DOHH2 (cell line): Measurements from ENCODE around the gene PPCDC.

Experiments
- H3F3A ChIP-seq: fragments of 200-600 bp; sonication (generic), shearing (Covaris generic); 2 replicates; pipeline ENCODE4 v1.6.0; 2016; ENCODE audit warnings: antibody characterized with exemption, mild to moderate bottlenecking; ENCODE audit not compliant: control insufficient read depth, insufficient read depth
- H3K27ac ChIP-seq: fragments of 200-600 bp; sonication (generic); 2 replicates; pipeline ENCODE4 v1.5.1; 2014; ENCODE audit warnings: low read depth, mild to moderate bottlenecking, low read length, moderate library complexity
- H3K27me3 ChIP-seq: fragments of 200-600 bp; sonication (generic); 2 replicates; pipeline ENCODE4 v1.6.1; 2014; ENCODE audit warnings: mild to moderate bottlenecking, low read length, mixed read lengths; ENCODE audit not compliant: control insufficient read depth
- H3K36me3 ChIP-seq: fragments of 200-600 bp; sonication (generic); 2 replicates; pipeline ENCODE4 v1.6.1; 2014; ENCODE audit warnings: mild to moderate bottlenecking, low read length, moderate library complexity, mixed read lengths; ENCODE audit not compliant: control insufficient read depth
- H3K4me1 ChIP-seq: fragments of 200-600 bp; sonication (generic); 2 replicates; pipeline ENCODE4 v1.6.1; 2014; ENCODE audit warnings: mild to moderate bottlenecking, low read length, mixed read lengths; ENCODE audit not compliant: control insufficient read depth
- H3K4me2 ChIP-seq: fragments of 200-600 bp; sonication (generic); 2 replicates; pipeline ENCODE4 v1.6.0; 2014; ENCODE audit warnings: mild to moderate bottlenecking, low read length, moderate library complexity
- H3K4me3 ChIP-seq: fragments of 200-600 bp; sonication (generic); 2 replicates; pipeline ENCODE4 v1.5.1; 2014; ENCODE audit warnings: mild to moderate bottlenecking, low read length, mixed read lengths
- H3K79me2 ChIP-seq: fragments of 200-600 bp; sonication (generic); 2 replicates; pipeline ENCODE4 v1.6.1; 2014; ENCODE audit warnings: mild to moderate bottlenecking, low read length, mixed read lengths; ENCODE audit not compliant: control insufficient read depth
- H3K9me2 ChIP-seq: fragments of 200-600 bp; sonication (generic); replicated peaks from 2 replicates; pipeline ENCODE4 v1.6.1; 2014; ENCODE audit warnings: mild to moderate bottlenecking, low read length, mixed read lengths; ENCODE audit not compliant: control insufficient read depth
- H3K9me3 ChIP-seq: fragments of 200-600 bp; sonication (generic); 2 replicates; pipeline ENCODE4 v1.6.1; 2014; ENCODE audit warnings: antibody characterized with exemption, low read length, mixed read lengths; ENCODE audit not compliant: control insufficient read depth, insufficient read depth
- H4K20me1 ChIP-seq: fragments of 200-600 bp; sonication (generic); 2 replicates; pipeline ENCODE4 v1.6.0; 2014; ENCODE audit warnings: low read depth, mild to moderate bottlenecking, antibody characterized with exemption, low read length, moderate library complexity; ENCODE audit not compliant: control insufficient read depth, insufficient read depth
- EZH2phosphoT487 ChIP-seq: fragments of 200-600 bp; sonication (generic); IDR thresholded peaks from 2 replicates; pipeline ENCODE4 v1.6.1; 2017; ENCODE audit warnings: borderline replicate concordance, mild to moderate bottlenecking, antibody characterized with exemption, low read length, moderate library complexity, mixed read lengths
- TF ChIP-seq, protein P1 (sequence below): fragments of 200-600 bp; sonication (generic); IDR thresholded peaks from one replicate; pipeline ENCODE4 v1.5.1; 2014; ENCODE audit warnings: antibody characterized with exemption, mild to moderate bottlenecking, low read depth, low read length; ENCODE audit not compliant: poor library complexity, severe bottlenecking

The PPCDC gene

DNA sequence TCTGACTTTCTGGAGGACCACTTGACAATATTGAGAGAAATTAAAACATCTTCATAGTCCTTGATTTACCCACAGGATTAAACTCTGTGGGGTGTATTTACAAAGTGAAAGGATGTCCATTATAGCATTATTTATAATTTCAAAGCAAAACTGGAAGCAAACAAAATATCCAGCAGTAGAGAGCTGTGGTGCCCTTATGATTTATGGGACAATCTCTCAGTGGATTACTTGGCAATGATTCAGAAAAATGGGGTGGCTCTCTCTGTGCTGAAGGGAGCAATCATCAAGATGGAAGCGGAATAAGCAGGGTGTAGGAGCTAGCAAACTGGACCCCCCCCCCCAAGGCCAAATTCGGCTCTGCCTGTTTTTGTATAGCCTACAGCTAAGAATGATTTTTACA lies 9.0 kb downstream of the PPCDC start:
- H3K4me3 ChIP-seq = no peak overlapping the region
- no peaks in the 10 kb centered on the region for H3K9me3 ChIP-seq
- peaks cover 18% of the 10 kb centered on the region for H3K79me2 ChIP-seq
- peaks cover 13% of the 10 kb centered on the region for H3K4me1 ChIP-seq
- TF ChIP-seq, protein P1, sequence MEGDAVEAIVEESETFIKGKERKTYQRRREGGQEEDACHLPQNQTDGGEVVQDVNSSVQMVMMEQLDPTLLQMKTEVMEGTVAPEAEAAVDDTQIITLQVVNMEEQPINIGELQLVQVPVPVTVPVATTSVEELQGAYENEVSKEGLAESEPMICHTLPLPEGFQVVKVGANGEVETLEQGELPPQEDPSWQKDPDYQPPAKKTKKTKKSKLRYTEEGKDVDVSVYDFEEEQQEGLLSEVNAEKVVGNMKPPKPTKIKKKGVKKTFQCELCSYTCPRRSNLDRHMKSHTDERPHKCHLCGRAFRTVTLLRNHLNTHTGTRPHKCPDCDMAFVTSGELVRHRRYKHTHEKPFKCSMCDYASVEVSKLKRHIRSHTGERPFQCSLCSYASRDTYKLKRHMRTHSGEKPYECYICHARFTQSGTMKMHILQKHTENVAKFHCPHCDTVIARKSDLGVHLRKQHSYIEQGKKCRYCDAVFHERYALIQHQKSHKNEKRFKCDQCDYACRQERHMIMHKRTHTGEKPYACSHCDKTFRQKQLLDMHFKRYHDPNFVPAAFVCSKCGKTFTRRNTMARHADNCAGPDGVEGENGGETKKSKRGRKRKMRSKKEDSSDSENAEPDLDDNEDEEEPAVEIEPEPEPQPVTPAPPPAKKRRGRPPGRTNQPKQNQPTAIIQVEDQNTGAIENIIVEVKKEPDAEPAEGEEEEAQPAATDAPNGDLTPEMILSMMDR = no peak
- TF ChIP-seq EZH2phosphoT487 = no peak
- H3K27me3 ChIP-seq = no peaks in the 10 kb centered on the region
- no peaks in the 10 kb centered on the region for H3F3A ChIP-seq
- H3K36me3 ChIP-seq = peaks cover 21% of the 10 kb centered on the region
- no peaks in the 10 kb centered on the region for H3K9me2 ChIP-seq
- H3K27ac ChIP-seq = no peak overlapping the region
- 0 out of 2 replicates have a peak, but pooled peaks cover 6% of the 10 kb centered on the region for H4K20me1 ChIP-seq
- H3K4me2 ChIP-seq = no peak overlapping the region

DNA sequence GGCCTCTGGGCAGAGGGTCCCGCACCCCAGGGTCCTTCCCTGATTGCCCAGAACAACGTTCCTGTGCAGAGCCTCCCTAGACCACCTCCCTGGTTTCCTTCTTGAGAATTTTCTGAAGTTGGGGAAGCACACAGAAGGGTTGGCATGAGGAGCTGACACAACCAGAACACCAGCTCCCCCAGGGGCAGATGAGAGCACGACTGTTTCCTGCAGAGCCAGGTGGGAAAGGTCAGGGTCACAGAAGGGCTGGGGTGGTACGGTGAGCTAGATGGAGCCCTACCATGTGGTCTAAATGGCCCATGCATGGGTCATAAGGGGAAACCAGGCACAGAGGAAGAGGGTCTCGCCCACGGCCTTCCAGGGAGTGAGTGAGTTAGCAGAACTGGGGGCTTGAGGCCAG lies 10.4 kb downstream of the PPCDC start:
- Histone ChIP-seq H3K36me3 (peaks cover 18% of the 10 kb centered on the region), H3K27me3 (no peaks in the 10 kb centered on the region), H3K4me2 (no peak overlapping the region), H4K20me1 (0 out of 2 replicates have a peak, but pooled peaks cover 6% of the 10 kb centered on the region), H3F3A (no peaks in the 10 kb centered on the region), H3K27ac (no peak overlapping the region), H3K9me2 (no peaks in the 10 kb centered on the region), H3K4me3 (no peak overlapping the region), H3K4me1 (peaks cover 11% of the 10 kb centered on the region), H3K79me2 (peaks cover 18% of the 10 kb centered on the region), H3K9me3 (no peaks in the 10 kb centered on the region)
- TF ChIP-seq, protein P1 = no peak
- no peak for TF ChIP-seq EZH2phosphoT487

DNA sequence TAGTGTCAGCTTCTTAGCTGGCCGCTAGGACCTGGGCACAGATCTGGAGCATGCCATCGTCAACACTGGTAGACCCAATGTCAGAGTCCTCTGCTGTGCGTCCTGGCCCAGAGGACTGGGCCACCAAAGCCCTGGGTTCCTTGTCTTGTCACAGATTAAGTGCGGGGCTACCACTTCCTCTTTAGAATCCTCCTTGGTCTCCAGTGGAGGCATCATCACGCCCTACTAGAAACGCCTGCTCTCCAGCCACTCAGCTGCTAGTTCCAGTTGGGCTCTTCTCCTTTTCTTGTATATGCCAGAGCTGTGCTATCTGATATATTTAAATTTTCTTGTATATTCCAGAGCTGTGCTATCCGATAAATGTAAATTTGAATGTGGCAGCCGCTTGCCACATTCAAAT lies 11.2 kb downstream of the PPCDC start:
- Histone ChIP-seq H3K27me3 (no peaks in the 10 kb centered on the region), H3K4me3 (no peak overlapping the region), H3K36me3 (peaks cover 18% of the 10 kb centered on the region), H3K4me2 (no peak overlapping the region), H3K4me1 (peaks cover 3% of the 10 kb centered on the region), H3F3A (no peaks in the 10 kb centered on the region), H3K9me2 (no peaks in the 10 kb centered on the region), H4K20me1 (0 out of 2 replicates have a peak, but pooled peaks cover 4% of the 10 kb centered on the region), H3K27ac (no peak overlapping the region), H3K9me3 (no peaks in the 10 kb centered on the region), H3K79me2 (peaks cover 19% of the 10 kb centered on the region)
- TF ChIP-seq, protein P1 = no peak
- TF ChIP-seq EZH2phosphoT487 = no peak
